Measurements from ENCODE around the gene RBM22.

Gene RBM22

DNA sequence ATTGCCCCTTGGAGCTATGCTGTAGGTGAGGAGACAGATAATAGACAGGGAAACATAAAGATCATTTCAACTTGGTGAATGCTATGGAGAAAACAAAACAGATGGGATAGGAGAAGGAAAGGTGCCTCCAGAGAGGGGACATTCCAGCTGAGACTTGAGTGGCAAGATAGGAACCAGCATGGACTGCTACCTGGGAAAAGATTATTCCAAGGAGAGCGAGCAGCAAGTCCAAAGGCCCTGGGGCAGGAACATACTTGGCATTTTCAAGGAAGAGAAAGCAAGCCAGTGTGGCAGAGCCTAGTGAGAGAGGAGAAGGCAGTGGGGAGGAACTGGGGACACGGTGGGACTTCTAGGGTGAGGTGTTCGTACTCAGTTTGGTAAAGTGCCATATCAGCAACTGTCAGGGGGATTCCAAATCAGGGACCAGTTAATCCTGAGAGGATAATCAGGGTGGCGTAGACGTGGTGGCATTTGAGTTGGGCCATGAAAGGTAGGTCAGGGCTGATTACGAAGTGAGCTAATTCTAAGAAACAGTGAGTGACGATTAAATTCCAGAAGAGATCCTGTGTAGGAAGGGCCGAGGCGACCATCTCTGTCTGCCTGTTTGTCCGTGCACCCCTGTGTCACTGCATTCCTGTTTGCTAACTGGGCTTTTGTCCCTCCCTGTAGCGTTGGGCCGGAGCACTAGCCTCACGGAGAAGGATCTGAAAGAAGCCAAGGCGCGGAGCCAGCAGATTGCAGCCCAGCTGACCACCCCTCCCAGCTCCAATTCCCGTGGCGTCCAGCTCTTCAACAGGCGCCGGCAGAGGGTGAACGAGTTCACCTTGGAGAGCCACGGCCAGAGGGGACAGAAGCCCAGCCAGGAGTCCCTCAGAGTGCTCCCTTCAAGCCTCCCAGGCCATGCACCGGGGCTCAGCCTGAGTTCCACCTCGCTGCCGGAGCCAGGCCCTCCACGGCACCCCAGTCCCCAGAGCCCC lies 53.3 kb downstream of the RBM22 start:
- DNase-seq (ENCODE audit: low read depth): no peak
- no peak overlapping the region for H3K4me3 ChIP-seq (ENCODE audit: low read length)
- TF ChIP-seq, protein P1, sequence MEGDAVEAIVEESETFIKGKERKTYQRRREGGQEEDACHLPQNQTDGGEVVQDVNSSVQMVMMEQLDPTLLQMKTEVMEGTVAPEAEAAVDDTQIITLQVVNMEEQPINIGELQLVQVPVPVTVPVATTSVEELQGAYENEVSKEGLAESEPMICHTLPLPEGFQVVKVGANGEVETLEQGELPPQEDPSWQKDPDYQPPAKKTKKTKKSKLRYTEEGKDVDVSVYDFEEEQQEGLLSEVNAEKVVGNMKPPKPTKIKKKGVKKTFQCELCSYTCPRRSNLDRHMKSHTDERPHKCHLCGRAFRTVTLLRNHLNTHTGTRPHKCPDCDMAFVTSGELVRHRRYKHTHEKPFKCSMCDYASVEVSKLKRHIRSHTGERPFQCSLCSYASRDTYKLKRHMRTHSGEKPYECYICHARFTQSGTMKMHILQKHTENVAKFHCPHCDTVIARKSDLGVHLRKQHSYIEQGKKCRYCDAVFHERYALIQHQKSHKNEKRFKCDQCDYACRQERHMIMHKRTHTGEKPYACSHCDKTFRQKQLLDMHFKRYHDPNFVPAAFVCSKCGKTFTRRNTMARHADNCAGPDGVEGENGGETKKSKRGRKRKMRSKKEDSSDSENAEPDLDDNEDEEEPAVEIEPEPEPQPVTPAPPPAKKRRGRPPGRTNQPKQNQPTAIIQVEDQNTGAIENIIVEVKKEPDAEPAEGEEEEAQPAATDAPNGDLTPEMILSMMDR (conservative IDR thresholded peaks at IDR 0.05; ENCODE audit: low read length): no peak

GRCh38 chr5:150645070-150645700 lies 55.7 kb downstream of the RBM22 start:
- TF ChIP-seq, protein P1 (conservative IDR thresholded peaks at IDR 0.05; ENCODE audit: low read length): no peak
- DNase-seq (ENCODE audit: low read depth): peak; percentile 96
- H3K4me3 ChIP-seq (ENCODE audit: low read length): no peak overlapping the region

- H3K4me3 ChIP-seq (ENCODE audit: low read length): no peak overlapping the region
- TF ChIP-seq, protein P1 (conservative IDR thresholded peaks at IDR 0.05; ENCODE audit: low read length): no peak
- DNase-seq (ENCODE audit: low read depth): no peak
These were observed 56.3 kb downstream of the RBM22 start for GRCh38 chr5:150644514-150644913.

DNA sequence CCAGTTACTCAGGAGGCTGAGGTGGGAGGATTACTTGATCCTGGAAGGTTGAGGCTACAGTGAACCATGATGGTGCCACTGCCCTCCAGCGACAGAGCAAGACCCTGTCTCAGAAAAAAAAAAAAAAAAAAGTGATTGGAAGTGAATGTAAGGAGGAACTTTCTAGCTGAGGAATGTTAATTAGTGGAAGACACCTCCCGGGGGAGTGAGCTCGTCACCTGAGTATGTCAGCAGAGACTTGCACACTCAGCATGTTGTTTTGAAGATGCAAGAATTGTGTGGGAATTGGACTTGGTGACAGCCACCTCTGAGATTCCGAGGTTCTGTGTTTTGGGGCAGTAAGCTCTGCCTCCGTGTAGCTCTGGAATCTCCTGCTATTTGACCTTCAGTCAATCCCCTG lies 56.8 kb downstream of the RBM22 start:
- no peak overlapping the region for H3K4me3 ChIP-seq (ENCODE audit: low read length)
- TF ChIP-seq, protein P1 (conservative IDR thresholded peaks at IDR 0.05; ENCODE audit: low read length): no peak
- DNase-seq (ENCODE audit: low read depth): no peak

GRCh38 chr5:150642991-150643710 lies 57.7 kb downstream of the RBM22 start:
- H3K4me3 ChIP-seq (ENCODE audit: low read length): peak overlapping the region; percentile 80
- DNase-seq (ENCODE audit: low read depth): peak; percentile 47
- TF ChIP-seq, protein P1 (conservative IDR thresholded peaks at IDR 0.05; ENCODE audit: low read length): no peak

DNA sequence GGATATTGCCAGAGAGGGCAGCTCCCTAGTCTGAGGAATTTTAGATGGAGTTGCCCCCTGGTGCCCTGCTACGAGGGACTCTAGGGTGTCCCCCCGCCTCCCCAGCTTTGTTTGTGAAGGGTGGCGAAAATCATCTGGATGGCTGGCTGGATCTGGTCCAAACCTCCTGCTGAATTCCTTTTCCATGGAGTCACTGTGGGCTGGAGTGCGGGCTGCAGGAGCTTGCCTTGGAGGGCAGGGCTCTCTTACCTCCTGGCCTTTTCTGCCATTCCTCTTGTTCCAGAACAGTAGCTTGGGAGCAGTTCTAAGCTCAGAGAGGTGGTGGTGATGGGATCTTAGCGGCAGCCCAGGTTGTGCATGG lies 58.3 kb downstream of the RBM22 start:
- peak; percentile 90 for DNase-seq (ENCODE audit: low read depth)
- TF ChIP-seq, protein P1 (conservative IDR thresholded peaks at IDR 0.05; ENCODE audit: low read length): no peak
- peak overlapping the region; percentile 80 for H3K4me3 ChIP-seq (ENCODE audit: low read length)
